OCI-LY7 (cell line): ENCODE data around the gene RNPEPL1.

ENCODE experiments used
- EZH2phosphoT487 ChIP-seq: fragments of 200-600 bp; sonication (generic); IDR thresholded peaks from 2 replicates; pipeline ENCODE4 v1.6.1; 2018; ENCODE audit warnings: low read depth, borderline replicate concordance, mild to moderate bottlenecking, mixed run types, antibody characterized with exemption, low read length, moderate library complexity, mixed read lengths
- TF ChIP-seq, protein P1 (sequence below): fragments of 200-600 bp; sonication (generic); conservative IDR thresholded peaks from 2 replicates; pipeline ENCODE4 v1.5.1; 2014; ENCODE audit warnings: mild to moderate bottlenecking, antibody characterized with exemption, low read length, moderate library complexity, mixed read lengths

DNA sequence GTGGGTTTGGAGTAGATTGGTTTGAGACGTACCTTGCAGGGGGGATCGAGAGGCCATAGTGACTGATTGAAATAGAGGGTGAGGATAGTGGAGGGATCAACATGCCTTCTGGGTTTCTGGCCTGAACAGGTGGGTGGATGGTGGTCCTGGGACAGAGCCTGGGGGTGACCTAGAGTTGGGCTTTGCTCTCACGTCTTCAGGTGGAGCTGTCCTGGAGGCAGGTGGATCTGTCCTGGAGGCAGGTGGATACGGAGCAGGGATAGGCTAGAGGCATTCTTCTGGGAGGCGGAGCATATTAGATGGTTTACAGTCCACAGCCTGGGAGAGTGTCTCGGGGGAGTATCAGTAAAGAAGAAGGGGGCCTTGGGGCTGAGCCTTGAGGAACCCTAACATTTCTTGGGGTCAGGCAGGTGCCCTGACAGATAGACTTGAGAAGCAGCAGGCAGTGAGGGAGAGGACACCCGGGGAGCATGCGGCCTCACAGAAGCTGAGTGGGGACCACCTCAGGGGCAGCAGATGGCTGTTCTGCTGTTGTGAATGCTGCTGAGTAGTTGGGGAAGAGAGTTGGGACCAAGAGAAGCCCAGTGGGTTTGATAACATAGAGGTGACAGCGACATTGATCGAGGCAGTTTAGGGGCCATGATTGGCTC lies 19.8 kb downstream of the RNPEPL1 start:
- TF ChIP-seq, protein P1, sequence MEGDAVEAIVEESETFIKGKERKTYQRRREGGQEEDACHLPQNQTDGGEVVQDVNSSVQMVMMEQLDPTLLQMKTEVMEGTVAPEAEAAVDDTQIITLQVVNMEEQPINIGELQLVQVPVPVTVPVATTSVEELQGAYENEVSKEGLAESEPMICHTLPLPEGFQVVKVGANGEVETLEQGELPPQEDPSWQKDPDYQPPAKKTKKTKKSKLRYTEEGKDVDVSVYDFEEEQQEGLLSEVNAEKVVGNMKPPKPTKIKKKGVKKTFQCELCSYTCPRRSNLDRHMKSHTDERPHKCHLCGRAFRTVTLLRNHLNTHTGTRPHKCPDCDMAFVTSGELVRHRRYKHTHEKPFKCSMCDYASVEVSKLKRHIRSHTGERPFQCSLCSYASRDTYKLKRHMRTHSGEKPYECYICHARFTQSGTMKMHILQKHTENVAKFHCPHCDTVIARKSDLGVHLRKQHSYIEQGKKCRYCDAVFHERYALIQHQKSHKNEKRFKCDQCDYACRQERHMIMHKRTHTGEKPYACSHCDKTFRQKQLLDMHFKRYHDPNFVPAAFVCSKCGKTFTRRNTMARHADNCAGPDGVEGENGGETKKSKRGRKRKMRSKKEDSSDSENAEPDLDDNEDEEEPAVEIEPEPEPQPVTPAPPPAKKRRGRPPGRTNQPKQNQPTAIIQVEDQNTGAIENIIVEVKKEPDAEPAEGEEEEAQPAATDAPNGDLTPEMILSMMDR, result no peak
- no peak for TF ChIP-seq EZH2phosphoT487
